ENCODE results near the gene PRR33. TPM values are rescaled to one million over a fixed set of nuclear protein-coding genes. Genes with fewer than 3 reads are reported as not detected.

PRR33 gene
- total and polyA plus RNA-seq, 10 of the 15 experiments (the other 5 are each of a cell fraction or from before 2014, with no cell fraction given): 0.02 to 1.0 (median 0.38) TPM; not detected in 6

DNA sequence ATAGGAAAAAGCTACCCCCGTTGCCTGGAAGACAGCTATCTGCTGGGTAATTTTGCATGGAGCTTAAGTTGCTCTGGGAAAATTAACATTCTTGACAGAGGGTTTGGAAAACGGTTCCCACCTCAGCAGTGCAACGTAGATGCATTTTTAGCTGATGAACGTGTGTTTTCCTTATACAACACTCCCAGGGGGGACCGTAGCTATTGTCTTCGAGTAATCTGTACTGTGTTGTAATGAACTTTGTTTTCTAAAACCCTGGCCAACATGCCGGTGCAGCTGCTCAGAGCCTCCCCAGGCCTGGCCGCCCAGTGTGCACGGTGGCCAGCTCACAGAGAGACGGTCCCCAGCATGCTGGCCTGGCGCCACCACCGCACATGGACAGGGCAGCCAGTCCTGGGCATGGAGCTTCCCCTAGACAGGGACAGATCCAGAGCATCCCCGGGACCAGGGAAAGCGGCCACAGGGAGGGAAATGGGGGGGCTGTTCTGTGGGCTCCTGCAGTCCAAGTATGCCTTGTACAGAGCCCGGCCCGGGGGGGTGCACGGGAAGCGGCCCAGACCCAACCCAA, 30.0 kb upstream of the PRR33 start:
- in situ Hi-C loops (cut with MboI) (no loop called here), intact Hi-C loops (cut with micrococcal nuclease; ENCODE audit: unreplicated experiment) (no loop called here)
- BruUV-seq (replicated peaks): no TSS peak
- Histone ChIP-seq H3K27me3 (replicated peaks in 1 of 2; ENCODE audit: control insufficient read depth in 2 of 2, insufficient read depth in 2 of 2, low read length in 1 of 2) (no peaks in the 10 kb centered on the region; a peak in 1 of 4 replicates), H4K20me1 (ENCODE audit: control insufficient read depth, insufficient read depth) (no peaks in the 10 kb centered on the region), H3K36me3 (ENCODE audit: control insufficient read depth in 2 of 2, insufficient read depth in 2 of 2, low read length in 1 of 2) (no peaks in the 10 kb centered on the region), H3K4me1 (ENCODE audit: control insufficient read depth, insufficient read depth, low read length) (no peaks in the 10 kb centered on the region), H3K4me3 (no peak overlapping the region), H3K9ac (ENCODE audit: control insufficient read depth, insufficient read depth, low read length) (no peak overlapping the region), H3K27ac (ENCODE audit: control insufficient read depth, insufficient read depth) (no peak overlapping the region), H3K9me3 (replicated peaks; ENCODE audit: control insufficient read depth, insufficient read depth, low read length) (no peaks in the 10 kb centered on the region), H3K79me2 (ENCODE audit: control insufficient read depth, insufficient read depth, low read length) (no peaks in the 10 kb centered on the region), H3K4me2 (ENCODE audit: control insufficient read depth, insufficient read depth) (no peak overlapping the region), H2AFZ (ENCODE audit: control insufficient read depth, low read depth, low read length) (no peak overlapping the region)
- TF ChIP-seq, protein P1, sequence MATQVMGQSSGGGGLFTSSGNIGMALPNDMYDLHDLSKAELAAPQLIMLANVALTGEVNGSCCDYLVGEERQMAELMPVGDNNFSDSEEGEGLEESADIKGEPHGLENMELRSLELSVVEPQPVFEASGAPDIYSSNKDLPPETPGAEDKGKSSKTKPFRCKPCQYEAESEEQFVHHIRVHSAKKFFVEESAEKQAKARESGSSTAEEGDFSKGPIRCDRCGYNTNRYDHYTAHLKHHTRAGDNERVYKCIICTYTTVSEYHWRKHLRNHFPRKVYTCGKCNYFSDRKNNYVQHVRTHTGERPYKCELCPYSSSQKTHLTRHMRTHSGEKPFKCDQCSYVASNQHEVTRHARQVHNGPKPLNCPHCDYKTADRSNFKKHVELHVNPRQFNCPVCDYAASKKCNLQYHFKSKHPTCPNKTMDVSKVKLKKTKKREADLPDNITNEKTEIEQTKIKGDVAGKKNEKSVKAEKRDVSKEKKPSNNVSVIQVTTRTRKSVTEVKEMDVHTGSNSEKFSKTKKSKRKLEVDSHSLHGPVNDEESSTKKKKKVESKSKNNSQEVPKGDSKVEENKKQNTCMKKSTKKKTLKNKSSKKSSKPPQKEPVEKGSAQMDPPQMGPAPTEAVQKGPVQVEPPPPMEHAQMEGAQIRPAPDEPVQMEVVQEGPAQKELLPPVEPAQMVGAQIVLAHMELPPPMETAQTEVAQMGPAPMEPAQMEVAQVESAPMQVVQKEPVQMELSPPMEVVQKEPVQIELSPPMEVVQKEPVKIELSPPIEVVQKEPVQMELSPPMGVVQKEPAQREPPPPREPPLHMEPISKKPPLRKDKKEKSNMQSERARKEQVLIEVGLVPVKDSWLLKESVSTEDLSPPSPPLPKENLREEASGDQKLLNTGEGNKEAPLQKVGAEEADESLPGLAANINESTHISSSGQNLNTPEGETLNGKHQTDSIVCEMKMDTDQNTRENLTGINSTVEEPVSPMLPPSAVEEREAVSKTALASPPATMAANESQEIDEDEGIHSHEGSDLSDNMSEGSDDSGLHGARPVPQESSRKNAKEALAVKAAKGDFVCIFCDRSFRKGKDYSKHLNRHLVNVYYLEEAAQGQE (IDR thresholded peaks at IDR 0.05; ENCODE audit: low read depth, low read length): no peak
- TF ChIP-seq, protein P2, sequence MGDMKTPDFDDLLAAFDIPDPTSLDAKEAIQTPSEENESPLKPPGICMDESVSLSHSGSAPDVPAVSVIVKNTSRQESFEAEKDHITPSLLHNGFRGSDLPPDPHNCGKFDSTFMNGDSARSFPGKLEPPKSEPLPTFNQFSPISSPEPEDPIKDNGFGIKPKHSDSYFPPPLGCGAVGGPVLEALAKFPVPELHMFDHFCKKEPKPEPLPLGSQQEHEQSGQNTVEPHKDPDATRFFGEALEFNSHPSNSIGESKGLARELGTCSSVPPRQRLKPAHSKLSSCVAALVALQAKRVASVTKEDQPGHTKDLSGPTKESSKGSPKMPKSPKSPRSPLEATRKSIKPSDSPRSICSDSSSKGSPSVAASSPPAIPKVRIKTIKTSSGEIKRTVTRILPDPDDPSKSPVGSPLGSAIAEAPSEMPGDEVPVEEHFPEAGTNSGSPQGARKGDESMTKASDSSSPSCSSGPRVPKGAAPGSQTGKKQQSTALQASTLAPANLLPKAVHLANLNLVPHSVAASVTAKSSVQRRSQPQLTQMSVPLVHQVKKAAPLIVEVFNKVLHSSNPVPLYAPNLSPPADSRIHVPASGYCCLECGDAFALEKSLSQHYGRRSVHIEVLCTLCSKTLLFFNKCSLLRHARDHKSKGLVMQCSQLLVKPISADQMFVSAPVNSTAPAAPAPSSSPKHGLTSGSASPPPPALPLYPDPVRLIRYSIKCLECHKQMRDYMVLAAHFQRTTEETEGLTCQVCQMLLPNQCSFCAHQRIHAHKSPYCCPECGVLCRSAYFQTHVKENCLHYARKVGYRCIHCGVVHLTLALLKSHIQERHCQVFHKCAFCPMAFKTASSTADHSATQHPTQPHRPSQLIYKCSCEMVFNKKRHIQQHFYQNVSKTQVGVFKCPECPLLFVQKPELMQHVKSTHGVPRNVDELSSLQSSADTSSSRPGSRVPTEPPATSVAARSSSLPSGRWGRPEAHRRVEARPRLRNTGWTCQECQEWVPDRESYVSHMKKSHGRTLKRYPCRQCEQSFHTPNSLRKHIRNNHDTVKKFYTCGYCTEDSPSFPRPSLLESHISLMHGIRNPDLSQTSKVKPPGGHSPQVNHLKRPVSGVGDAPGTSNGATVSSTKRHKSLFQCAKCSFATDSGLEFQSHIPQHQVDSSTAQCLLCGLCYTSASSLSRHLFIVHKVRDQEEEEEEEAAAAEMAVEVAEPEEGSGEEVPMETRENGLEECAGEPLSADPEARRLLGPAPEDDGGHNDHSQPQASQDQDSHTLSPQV (IDR thresholded peaks at IDR 0.05): no peak
- TF ChIP-seq, protein P3, sequence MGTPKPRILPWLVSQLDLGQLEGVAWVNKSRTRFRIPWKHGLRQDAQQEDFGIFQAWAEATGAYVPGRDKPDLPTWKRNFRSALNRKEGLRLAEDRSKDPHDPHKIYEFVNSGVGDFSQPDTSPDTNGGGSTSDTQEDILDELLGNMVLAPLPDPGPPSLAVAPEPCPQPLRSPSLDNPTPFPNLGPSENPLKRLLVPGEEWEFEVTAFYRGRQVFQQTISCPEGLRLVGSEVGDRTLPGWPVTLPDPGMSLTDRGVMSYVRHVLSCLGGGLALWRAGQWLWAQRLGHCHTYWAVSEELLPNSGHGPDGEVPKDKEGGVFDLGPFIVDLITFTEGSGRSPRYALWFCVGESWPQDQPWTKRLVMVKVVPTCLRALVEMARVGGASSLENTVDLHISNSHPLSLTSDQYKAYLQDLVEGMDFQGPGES (IDR thresholded peaks at IDR 0.05): no peak
- TF ChIP-seq YBX1 (IDR thresholded peaks at IDR 0.05) (no peak), RELA (IDR thresholded peaks at IDR 0.05; ENCODE audit: borderline replicate concordance, partially characterized antibody) (no peak), NFYA (IDR thresholded peaks at IDR 0.05; ENCODE audit: borderline replicate concordance, low read depth, low read length) (no peak), STAT3 (IDR thresholded peaks at IDR 0.05; ENCODE audit: low read depth, low read length) (no peak), CBFB (IDR thresholded peaks at IDR 0.05; ENCODE audit: low read depth) (no peak), CHD2 (IDR thresholded peaks at IDR 0.05; ENCODE audit: borderline replicate concordance, low read depth, low read length) (no peak)
- RAD21 ChIA-PET (ENCODE audit: unreplicated experiment): interaction anchor here (0.9 to 1.1 kb wide), 2 partner anchors 89 to 228 kb away, joined by 3 read pairs; no protein-coding TSS in a partner anchor
- FAIRE-seq: no peak
- 47% methylated on average over 18 of the region's 18 CpGs for WGBS (ENCODE audit: insufficient coverage, insufficient replicate concordance, low lambda C conversion rate, missing lambda C conversion rate)
- CTCF ChIA-PET: interaction anchor here (0.6 to 2.0 kb wide), 7 partner anchors 9 to 269 kb away, joined by 3 to 9 read pairs (median 4); no protein-coding TSS in a partner anchor
- SMC1A ChIA-PET (ENCODE audit: uncharacterized antibody, unreplicated experiment): interaction anchor here (1.0 kb wide), 1 partner anchor 89 kb away, joined by 3 read pairs; no protein-coding TSS in a partner anchor
- no peak for ATAC-seq
- POLR2A ChIA-PET: no interaction called here
- no peak for DNase-seq (ENCODE audit: low read depth, low spot score)
